ENCODE measurements around the gene PTPRCAP. TPM values are rescaled to one million over a fixed set of nuclear protein-coding genes. Genes with fewer than 3 reads are reported as not detected.
A peak's percentile ranks its signal among the peaks of the same experiment; 100 is the strongest.
"Not testable (repeated sequence)": the region's sequence is repeated elsewhere in the genome, so short reads cannot be mapped to it uniquely, and the experiment has no call there.

PTPRCAP gene
- total RNA-seq, result 100 to 1,000 TPM; 145 to 163 TPM
- polyA plus RNA-seq, result 1,075 TPM

GRCh38 chr11:67437082-67437808 is at the start of gene PTPRCAP:
PTPRCAP (minus strand) TSS chr11:67437682; CDS start chr11:67437619, 63 bp downstream.
- H3K4me1 Mint-ChIP-seq, result peaks cover 49 to 82% (median 55%) of the 10 kb centered on the region in 3 donors
- peaks cover 66% of the 10 kb centered on the region for H3K4me1 ChIP-seq (ENCODE audit: insufficient read depth, low read length)
- peaks cover 0 to 1% of the 10 kb centered on the region in 2 donors for H3K27me3 Mint-ChIP-seq
- peak within 1 kb of the TSS; percentile 96 to 99 (median 98) for H3K4me3 Mint-ChIP-seq
- no peaks in the 10 kb centered on the region for H3K9me3 ChIP-seq (ENCODE audit: low read length)
- peaks cover 0 to 46% (median 4%) of the 10 kb centered on the region in 3 donors for H3K36me3 Mint-ChIP-seq
- peaks cover 18% of the 10 kb centered on the region for H3K36me3 ChIP-seq (ENCODE audit: insufficient read depth, low read length)
- no peaks in the 10 kb centered on the region for H3K27me3 ChIP-seq (ENCODE audit: insufficient read depth, low read length, poor library complexity, severe bottlenecking)
- H3K9me3 Mint-ChIP-seq, result no peaks in the 10 kb centered on the region
- H3K27ac ChIP-seq (ENCODE audit: low read depth, low read length), result peak within 1 kb of the TSS; percentile 79
- CTCF ChIA-PET, result interaction anchor here (0.6 to 5.5 kb wide), 26 partner anchors 8 to 149 kb away, joined by 3 to 59 read pairs (median 5); partner anchors contain the start of genes AIP, CLCF1, POLD4 and PPP1CA
- DNase-seq, result peak; percentile 73 to 91 (median 80)
- peak within 1 kb of the TSS; percentile 95 for H3K4me3 ChIP-seq (ENCODE audit: low read length)
- H3K27ac Mint-ChIP-seq, result peak within 1 kb of the TSS; percentile 69 to 97 (median 94)
- POLR2A ChIA-PET, result interaction anchor here (1.2 to 10.1 kb wide), 23 partner anchors 9 to 198 kb away, joined by 3 to 203 read pairs (median 15); partner anchors contain the start of genes AIP, CARNS1, CDK2AP2 and GPR152

GRCh38 chr11:67486481-67487195 is 49.2 kb upstream of the PTPRCAP start:
- H3K27ac ChIP-seq (ENCODE audit: low read depth, low read length), result no peak overlapping the region
- Mint-ChIP-seq H3K27me3 (no peaks in the 10 kb centered on the region), H3K27ac (peak overlapping the region; percentile 80 to 100 (median 94)), H3K9me3 (no peaks in the 10 kb centered on the region), H3K4me1 (peaks cover 60 to 75% (median 63%) of the 10 kb centered on the region in 3 donors), H3K4me3 (peak overlapping the region; percentile 79 to 96 (median 87)), H3K36me3 (peaks cover 4 to 61% (median 12%) of the 10 kb centered on the region in 3 donors)
- H3K4me3 ChIP-seq (ENCODE audit: low read length), result peak overlapping the region; percentile 41
- CTCF ChIA-PET, result interaction anchor here (1.8 to 3.2 kb wide), 6 partner anchors 18 to 135 kb away, joined by 4 to 15 read pairs (median 6); partner anchors contain the start of genes PITPNM1, PTPRCAP, RAD9A and TMEM134
- peak in 1 of 5 donors; percentile 31 for DNase-seq
- H3K27me3 ChIP-seq (ENCODE audit: insufficient read depth, low read length, poor library complexity, severe bottlenecking), result no peaks in the 10 kb centered on the region
- peaks cover 21% of the 10 kb centered on the region for H3K36me3 ChIP-seq (ENCODE audit: insufficient read depth, low read length)
- POLR2A ChIA-PET, result interaction anchor here (0.5 to 4.1 kb wide), 9 partner anchors 18 to 246 kb away, joined by 3 to 38 read pairs (median 5); partner anchors contain the start of genes PITPNM1, PTPRCAP and RAD9A
- no peaks in the 10 kb centered on the region for H3K9me3 ChIP-seq (ENCODE audit: low read length)
- peaks cover 57% of the 10 kb centered on the region for H3K4me1 ChIP-seq (ENCODE audit: insufficient read depth, low read length)

GRCh38 chr11:67485873-67486361 is 48.4 kb upstream of the PTPRCAP start:
- Mint-ChIP-seq H3K27ac (peak overlapping the region; percentile 80 to 100 (median 94)), H3K36me3 (peaks cover 4 to 55% (median 12%) of the 10 kb centered on the region in 3 donors), H3K4me1 (peaks cover 60 to 73% (median 63%) of the 10 kb centered on the region in 3 donors), H3K4me3 (peak overlapping the region; percentile 79 to 96 (median 87))
- Histone ChIP-seq H3K36me3 (ENCODE audit: insufficient read depth, low read length) (peaks cover 21% of the 10 kb centered on the region), H3K4me1 (ENCODE audit: insufficient read depth, low read length) (peaks cover 57% of the 10 kb centered on the region), H3K4me3 (ENCODE audit: low read length) (peak overlapping the region; percentile 41)
- ChIA-PET CTCF (interaction anchor here (0.9 to 3.2 kb wide), 7 partner anchors 17 to 135 kb away, joined by 3 to 15 read pairs (median 6); partner anchors contain the start of genes PITPNM1, PTPRCAP, RAD9A and TMEM134), POLR2A (interaction anchor here (0.5 to 4.1 kb wide), 9 partner anchors 18 to 245 kb away, joined by 3 to 38 read pairs (median 4); partner anchors contain the start of genes PITPNM1, PTPRCAP and RAD9A)
- not testable (repeated sequence) for H3K9me3 Mint-ChIP-seq; H3K9me3 ChIP-seq (ENCODE audit: low read length); H3K27ac ChIP-seq (ENCODE audit: low read depth, low read length); H3K27me3 ChIP-seq (ENCODE audit: insufficient read depth, low read length, poor library complexity, severe bottlenecking); H3K27me3 Mint-ChIP-seq
- peak; percentile 28 to 64 (median 46) for DNase-seq

GRCh38 chr11:67484847-67485311 is 47.4 kb upstream of the PTPRCAP start:
- Mint-ChIP-seq H3K36me3 (peaks cover 4 to 45% (median 12%) of the 10 kb centered on the region in 3 donors), H3K27me3 (no peaks in the 10 kb centered on the region), H3K9me3 (no peaks in the 10 kb centered on the region), H3K27ac (peak overlapping the region; percentile 90 to 100 (median 98)), H3K4me1 (peaks cover 60 to 71% (median 62%) of the 10 kb centered on the region in 3 donors), H3K4me3 (peak overlapping the region; percentile 87 to 99 (median 95))
- ChIA-PET POLR2A (interaction anchor here (0.7 to 4.1 kb wide), 9 partner anchors 20 to 209 kb away, joined by 3 to 38 read pairs (median 7); partner anchors contain the start of genes PITPNM1, PPP1CA, PTPRCAP and RAD9A), CTCF (interaction anchor here (0.9 to 3.2 kb wide), 7 partner anchors 16 to 132 kb away, joined by 3 to 15 read pairs (median 5); partner anchors contain the start of genes PPP1CA, PTPRCAP and TMEM134)
- peak overlapping the region; percentile 96 for H3K4me3 ChIP-seq (ENCODE audit: low read length)
- no peaks in the 10 kb centered on the region for H3K27me3 ChIP-seq (ENCODE audit: insufficient read depth, low read length, poor library complexity, severe bottlenecking)
- peak overlapping the region; percentile 80 for H3K27ac ChIP-seq (ENCODE audit: low read depth, low read length)
- H3K36me3 ChIP-seq (ENCODE audit: insufficient read depth, low read length), result peaks cover 20% of the 10 kb centered on the region
- no peaks in the 10 kb centered on the region for H3K9me3 ChIP-seq (ENCODE audit: low read length)
- H3K4me1 ChIP-seq (ENCODE audit: insufficient read depth, low read length), result peaks cover 57% of the 10 kb centered on the region
- DNase-seq, result peak; percentile 39 to 76 (median 57)

GRCh38 chr11:67483831-67484665 is 46.6 kb upstream of the PTPRCAP start:
- H3K4me1 ChIP-seq (ENCODE audit: insufficient read depth, low read length), result peaks cover 57% of the 10 kb centered on the region
- ChIA-PET POLR2A (interaction anchor here (1.0 to 4.1 kb wide), 13 partner anchors 8 to 243 kb away, joined by 3 to 38 read pairs (median 6); partner anchors contain the start of genes PITPNM1, POLD4, PPP1CA and PTPRCAP), CTCF (interaction anchor here (0.9 to 3.2 kb wide), 9 partner anchors 15 to 167 kb away, joined by 3 to 15 read pairs (median 4); partner anchors contain the start of genes PPP1CA, PTPRCAP and TMEM134)
- H3K27me3 ChIP-seq (ENCODE audit: insufficient read depth, low read length, poor library complexity, severe bottlenecking), result no peaks in the 10 kb centered on the region
- peak; percentile 24 to 85 (median 69) for DNase-seq
- H3K9me3 ChIP-seq (ENCODE audit: low read length), result no peaks in the 10 kb centered on the region
- peaks cover 55 to 67% (median 58%) of the 10 kb centered on the region in 3 donors for H3K4me1 Mint-ChIP-seq
- H3K4me3 Mint-ChIP-seq, result peak overlapping the region; percentile 87 to 99 (median 95)
- peak overlapping the region; percentile 90 to 100 (median 98) for H3K27ac Mint-ChIP-seq
- peaks cover 4 to 40% (median 8%) of the 10 kb centered on the region in 3 donors for H3K36me3 Mint-ChIP-seq
- no peaks in the 10 kb centered on the region for H3K9me3 Mint-ChIP-seq
- no peaks in the 10 kb centered on the region for H3K27me3 Mint-ChIP-seq
- peak overlapping the region; percentile 80 for H3K27ac ChIP-seq (ENCODE audit: low read depth, low read length)
- peaks cover 13% of the 10 kb centered on the region for H3K36me3 ChIP-seq (ENCODE audit: insufficient read depth, low read length)
- H3K4me3 ChIP-seq (ENCODE audit: low read length), result peak overlapping the region; percentile 96

- POLR2A ChIA-PET, result interaction anchor here (0.6 to 4.1 kb wide), 19 partner anchors 9 to 1906 kb away, joined by 3 to 38 read pairs (median 5); partner anchors contain the start of genes PITPNM1, POLD4, PPP1CA and PTPRCAP
- Mint-ChIP-seq H3K4me3 (peak within 1 kb of the TSS; percentile 87 to 99 (median 95)), H3K27me3 (no peaks in the 10 kb centered on the region), H3K4me1 (peaks cover 49 to 58% (median 57%) of the 10 kb centered on the region in 3 donors), H3K36me3 (peaks cover 4 to 31% (median 7%) of the 10 kb centered on the region in 3 donors), H3K27ac (peak within 1 kb of the TSS; percentile 90 to 100 (median 98)), H3K9me3 (no peaks in the 10 kb centered on the region)
- peak within 1 kb of the TSS; percentile 96 for H3K4me3 ChIP-seq (ENCODE audit: low read length)
- H3K27me3 ChIP-seq (ENCODE audit: insufficient read depth, low read length, poor library complexity, severe bottlenecking), result no peaks in the 10 kb centered on the region
- peak; percentile 96 to 98 (median 96) for DNase-seq
- CTCF ChIA-PET, result interaction anchor here (0.7 to 3.2 kb wide), 15 partner anchors 9 to 166 kb away, joined by 3 to 15 read pairs (median 4); partner anchors contain the start of genes CDK2AP2, PITPNM1, PPP1CA and PTPRCAP
- peaks cover 51% of the 10 kb centered on the region for H3K4me1 ChIP-seq (ENCODE audit: insufficient read depth, low read length)
- peak within 1 kb of the TSS; percentile 80 for H3K27ac ChIP-seq (ENCODE audit: low read depth, low read length)
- H3K9me3 ChIP-seq (ENCODE audit: low read length), result no peaks in the 10 kb centered on the region
- peaks cover 11% of the 10 kb centered on the region for H3K36me3 ChIP-seq (ENCODE audit: insufficient read depth, low read length)
Observed at GRCh38 chr11:67482827-67483798, 45.6 kb upstream of the PTPRCAP start, which contains the start of gene AIP. AIP (plus strand) TSS chr11:67483026; CDS start chr11:67483159, 133 bp downstream.
